HUES6 (cell line): Measurements from ENCODE around the gene CDON.

Experiments used
- H3K27ac ChIP-seq: 2 replicates; pipeline ENCODE4 v1.7.0; 2013; ENCODE audit warnings: low read depth, mild to moderate bottlenecking, low read length, inconsistent platforms
- H3K27me3 ChIP-seq: 2 replicates; pipeline ENCODE4 v1.6.1; 2013; ENCODE audit warnings: low read length; ENCODE audit not compliant: control insufficient read depth, insufficient read depth
- H3K36me3 ChIP-seq: 2 replicates; pipeline ENCODE4 v1.6.1; 2013; ENCODE audit warnings: low read length; ENCODE audit not compliant: control insufficient read depth, insufficient read depth
- H3K4me1 ChIP-seq: 2 replicates; pipeline ENCODE4 v1.6.1; 2013; ENCODE audit warnings: low read length; ENCODE audit not compliant: control insufficient read depth, insufficient read depth
- H3K4me3 ChIP-seq: 2 replicates; pipeline ENCODE4 v1.5.1; 2013; ENCODE audit warnings: low read depth, low read length
- H3K9ac ChIP-seq: one replicate; pipeline ENCODE4 v1.6.1; 2013; ENCODE audit warnings: mild to moderate bottlenecking, low read length
- H3K9me3 ChIP-seq: 2 replicates; pipeline ENCODE4 v1.6.1; 2013; ENCODE audit warnings: low read depth, low read length; ENCODE audit not compliant: control insufficient read depth, insufficient read depth

Gene CDON

GRCh38 chr11:125954945-125955640 is 107.6 kb downstream of the CDON start:
- no peak overlapping the region for H3K27ac ChIP-seq
- no peaks in the 10 kb centered on the region for H3K27me3 ChIP-seq
- H3K9ac ChIP-seq = no peak overlapping the region
- no peaks in the 10 kb centered on the region for H3K9me3 ChIP-seq
- 0 out of 2 replicates have a peak, but pooled peaks cover 3% of the 10 kb centered on the region for H3K4me1 ChIP-seq
- no peaks in the 10 kb centered on the region; the same call in 1 of the 2 replicates for H3K36me3 ChIP-seq
- no peak overlapping the region for H3K4me3 ChIP-seq

- Histone ChIP-seq H3K4me1 (0 out of 2 replicates have a peak, but pooled peaks cover 3% of the 10 kb centered on the region), H3K4me3 (no peak overlapping the region), H3K27ac (no peak overlapping the region), H3K9me3 (no peaks in the 10 kb centered on the region), H3K27me3 (no peaks in the 10 kb centered on the region), H3K36me3 (no peaks in the 10 kb centered on the region; the same call in 1 of the 2 replicates), H3K9ac (no peak overlapping the region)
Measured at GRCh38 chr11:125954123-125954944, 108.3 kb downstream of the CDON start.

GRCh38 chr11:125953401-125953935 is 109.2 kb downstream of the CDON start:
- no peaks in the 10 kb centered on the region for H3K9me3 ChIP-seq
- H3K27ac ChIP-seq = no peak overlapping the region
- H3K9ac ChIP-seq = no peak overlapping the region
- H3K27me3 ChIP-seq = no peaks in the 10 kb centered on the region
- H3K4me3 ChIP-seq = no peak overlapping the region
- no peaks in the 10 kb centered on the region for H3K36me3 ChIP-seq
- 0 out of 2 replicates have a peak, but pooled peaks cover 3% of the 10 kb centered on the region for H3K4me1 ChIP-seq

- Histone ChIP-seq H3K36me3 (no peaks in the 10 kb centered on the region), H3K9me3 (no peaks in the 10 kb centered on the region), H3K27me3 (no peaks in the 10 kb centered on the region), H3K27ac (no peak overlapping the region), H3K4me3 (no peak overlapping the region), H3K9ac (no peak overlapping the region), H3K4me1 (0 out of 2 replicates have a peak, but pooled peaks cover 3% of the 10 kb centered on the region)
Measured at GRCh38 chr11:125952973-125953372, 109.7 kb downstream of the CDON start.

GRCh38 chr11:125952559-125952958 is 110.1 kb downstream of the CDON start:
- Histone ChIP-seq H3K4me3 (no peak overlapping the region), H3K27ac (no peak overlapping the region), H3K36me3 (no peaks in the 10 kb centered on the region), H3K9me3 (no peaks in the 10 kb centered on the region), H3K27me3 (no peaks in the 10 kb centered on the region), H3K4me1 (0 out of 2 replicates have a peak, but pooled peaks cover 3% of the 10 kb centered on the region), H3K9ac (no peak overlapping the region)

- 0 out of 2 replicates have a peak, but pooled peaks cover 3% of the 10 kb centered on the region for H3K4me1 ChIP-seq
- H3K27ac ChIP-seq = no peak overlapping the region
- H3K4me3 ChIP-seq = no peak overlapping the region
- no peaks in the 10 kb centered on the region for H3K36me3 ChIP-seq
- H3K9me3 ChIP-seq = no peaks in the 10 kb centered on the region
- H3K27me3 ChIP-seq = no peaks in the 10 kb centered on the region
- H3K9ac ChIP-seq = no peak overlapping the region
Measured at GRCh38 chr11:125951731-125952130, 110.9 kb downstream of the CDON start.

GRCh38 chr11:125950696-125951651 is 111.7 kb downstream of the CDON start:
- Histone ChIP-seq H3K27ac (no peak overlapping the region), H3K4me1 (0 out of 2 replicates have a peak, but pooled peaks cover 3% of the 10 kb centered on the region), H3K9ac (no peak overlapping the region)

GRCh38 chr11:125950178-125950490 is 112.5 kb downstream of the CDON start:
- H3K27me3 ChIP-seq = no peaks in the 10 kb centered on the region
- H3K9ac ChIP-seq = no peak overlapping the region
- no peaks in the 10 kb centered on the region for H3K9me3 ChIP-seq
- no peak overlapping the region for H3K4me3 ChIP-seq
- peaks cover 5% of the 10 kb centered on the region; the same call in 1 of the 2 replicates for H3K4me1 ChIP-seq
- H3K36me3 ChIP-seq = no peaks in the 10 kb centered on the region
- no peak overlapping the region for H3K27ac ChIP-seq

More at GRCh38 chr11:125950696-125951651, 111.7 kb downstream of the CDON start:
- Histone ChIP-seq H3K27me3 (no peaks in the 10 kb centered on the region), H3K9me3 (no peaks in the 10 kb centered on the region), H3K36me3 (no peaks in the 10 kb centered on the region), H3K4me3 (no peak overlapping the region)

- H3K9me3 ChIP-seq = no peaks in the 10 kb centered on the region
- no peak overlapping the region for H3K4me3 ChIP-seq
- H3K36me3 ChIP-seq = no peaks in the 10 kb centered on the region
- peaks cover 5% of the 10 kb centered on the region; the same call in 1 of the 2 replicates for H3K4me1 ChIP-seq
- H3K27me3 ChIP-seq = no peaks in the 10 kb centered on the region
- H3K9ac ChIP-seq = no peak overlapping the region
- H3K27ac ChIP-seq = no peak overlapping the region
Measured at GRCh38 chr11:125949271-125950177, 113.1 kb downstream of the CDON start.
